K562 (cell line): ENCODE measurements around the gene ADCY9. TPM values are rescaled to one million over a fixed set of nuclear protein-coding genes. Genes with fewer than 3 reads are reported as not detected.
A peak's percentile ranks its signal among the peaks of the same experiment; 100 is the strongest.

ENCODE experiments used
- FOSL1 ChIP-seq: fragments of 200-800 bp; sonication (Bioruptor generic); conservative IDR thresholded peaks from 2 replicates; pipeline ENCODE4 v1.6.1; 2016; ENCODE audit warnings: missing genetic modification characterization, missing compliant biosample characterization
- JUND ChIP-seq, 2 experiments: IDR thresholded peaks; 2 replicates in 1 of 2; 3 replicates in 1 of 2; pipeline ENCODE4 v1.6.1; 2011; ENCODE audit warnings: borderline replicate concordance in 2 of 2, low read depth in 2 of 2, low read length in 2 of 2, improper control_type of control experiment in 1 of 2, missing biosample characterization in 1 of 2, missing genetic modification characterization in 1 of 2, missing genetic modification reagents in 1 of 2
- SMARCE1 ChIP-seq: fragments of 450-650 bp; IDR thresholded peaks from 2 replicates; pipeline ENCODE4 v1.7.1; 2016; ENCODE audit warnings: mild to moderate bottlenecking
- TGIF2 ChIP-seq: sonication (generic); formaldehyde crosslinking; IDR thresholded peaks from 2 replicates; pipeline ENCODE4 v1.8.1; 2022; ENCODE audit warnings: mild to moderate bottlenecking, missing genetic modification reagents, moderate library complexity
- USF2 ChIP-seq: sonication (generic); formaldehyde crosslinking; IDR thresholded peaks from 2 replicates; pipeline ENCODE4 v1.5.0; 2020; ENCODE audit warnings: missing genetic modification reagents
- polyA plus RNA-seq, 8 experiments: library from polyadenylated mRNA; depleted of rRNA in 4 of 8; stranded (reverse) in 5 of 8; unstranded in 3 of 8; fragments of >200 nt; fragmentation: Nextera tagmentation in 2 of 8; fragmentation: Illumina TruSeq in 1 of 8; extraction: Ambion mirVana in 2 of 8; extraction: Trizol in 1 of 8; gene quantifications; 2 replicates each; pipeline versions ENCODE4 v1.2.1 to v1.2.3, GENCODE V29; 2011 to 2014; ENCODE audit warnings: inconsistent platforms in 1 of 8, missing spikeins in 1 of 8
- total RNA-seq, 7 experiments: library from RNA; depleted of rRNA in 6 of 7; stranded (reverse); fragments of >200 nt in 6 of 7; fragmentation: Illumina TruSeq in 2 of 7; extraction: Trizol in 2 of 7; gene quantifications; 2 replicates each; pipeline versions ENCODE4 v1.2.1 to v1.2.3, GENCODE V29; 2011 to 2021; ENCODE audit warnings: low replicate concordance in 1 of 7
- TF ChIP-seq, protein P1 (sequence below): fragments of 250-450 bp; sonication (Bioruptor Pico); IDR thresholded peaks from 2 replicates; pipeline ENCODE4 v1.5.0; 2021; ENCODE audit warnings: mild to moderate bottlenecking, moderate library complexity

Gene ADCY9
- total and polyA plus RNA-seq, 9 of the 15 experiments (the other 6 are each of a cell fraction or from before 2014, with no cell fraction given), result 0.03 to 0.29 (median 0.17) TPM

- 0 out of 2 replicates have a peak, but pooled peaks have one; percentile 7 for TF ChIP-seq JUND (IDR thresholded peaks at IDR 0.05; ENCODE audit: borderline replicate concordance, low read depth, low read length)
- 0 out of 3 replicates have a peak, but pooled peaks have one; percentile 25 for TF ChIP-seq JUND (tag; IDR thresholded peaks at IDR 0.05; ENCODE audit: borderline replicate concordance, low read depth, low read length)
- no peak for TF ChIP-seq TGIF2 (CRISPR knock-in tag)
- TF ChIP-seq SMARCE1, result no peak
- no peak for TF ChIP-seq USF2
- TF ChIP-seq FOSL1, result peak; percentile 53
- TF ChIP-seq, protein P1, sequence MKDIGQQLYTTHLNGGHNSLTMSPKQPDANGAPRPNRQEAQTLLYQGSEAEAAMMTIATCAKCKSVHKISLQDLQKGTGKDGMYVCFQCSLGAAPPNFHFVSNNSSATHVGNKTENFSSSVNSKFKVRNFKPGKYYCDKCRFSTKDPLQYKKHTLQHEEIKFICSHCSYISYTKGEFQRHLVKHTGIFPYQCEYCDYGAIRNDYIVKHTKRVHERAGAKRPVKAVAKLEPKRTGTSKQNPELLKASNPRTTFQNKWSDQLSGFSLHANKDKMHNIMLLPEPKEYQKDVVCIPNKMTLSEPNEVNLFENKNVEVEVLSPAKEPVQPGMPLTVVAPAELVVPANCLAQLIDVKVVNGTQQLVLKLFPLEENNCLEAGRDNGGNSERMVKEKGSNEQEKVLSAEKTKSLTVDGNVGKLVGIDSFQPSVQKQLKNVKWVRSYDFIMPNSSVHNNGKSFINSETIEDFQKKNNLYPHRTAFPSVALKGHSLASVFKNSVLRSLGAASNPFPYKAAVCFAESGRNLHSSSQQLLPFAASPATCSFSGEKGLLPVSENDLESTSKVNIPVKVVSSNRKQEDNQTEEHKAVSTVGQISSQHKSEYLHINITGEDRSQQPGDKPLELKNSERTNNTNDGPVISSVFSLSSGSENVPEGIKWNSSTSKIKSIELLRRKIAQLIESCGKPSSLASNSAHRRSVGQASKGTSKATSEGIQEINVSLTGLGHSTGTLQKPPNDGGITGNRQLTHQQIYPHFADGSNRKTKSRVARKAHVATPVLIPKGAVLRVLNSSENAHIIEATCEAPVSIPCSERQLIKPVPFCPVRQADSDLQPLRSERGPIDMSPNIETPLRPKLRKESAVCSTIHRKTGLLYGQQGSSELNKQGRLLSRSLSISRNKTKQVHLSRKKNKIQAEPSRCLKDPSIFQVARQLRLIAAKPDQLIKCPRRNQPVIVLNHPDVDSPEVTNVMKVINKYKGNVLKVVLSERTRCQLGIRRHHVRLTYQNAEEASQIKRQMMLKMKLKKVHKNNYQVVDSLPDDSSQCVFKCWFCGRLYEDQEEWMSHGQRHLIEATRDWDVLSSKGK, result no peak
These were observed 165.7 kb downstream of the ADCY9 start (continued) for GRCh38 chr16:3950343-3951193.
